HepG2 (cell line): ENCODE data around the gene ATXN8OS. TPM values are rescaled to one million over a fixed set of nuclear protein-coding genes. Genes with fewer than 3 reads are reported as not detected.

ENCODE experiments used
- ATAC-seq: fragments of 200-7000 bp; cut with Tn5 transposase; 3 replicates; pipeline ENCODE4 v1.9.1; 2020; ENCODE audit warnings: mild to moderate bottlenecking, moderate library complexity
- BruUV-seq: library from RNA; stranded (reverse); fragments of 400-500 nt; replicated peaks from 2 replicates; lab custom pipeline; 2021; lab: Mats Ljungman, UMichigan
- CTCF ChIA-PET: fragments of 300-600 bp; formaldehyde crosslinking; extraction: SDS; loops from one replicate; lab custom pipeline; 2021; ENCODE audit warnings: low total read pairs, inconsistent platforms, low intra/inter-chr PET ratio; lab: Yijun Ruan, JAX
- POLR2A ChIA-PET: fragments of 350-600 bp; sonication (Branson Sonifier 250); formaldehyde crosslinking; loops from one replicate; lab custom pipeline; 2020; ENCODE audit warnings: antibody characterized with exemption, inconsistent platforms; lab: Yijun Ruan, JAX
- DNase-seq: peaks from one replicate; pipeline ENCODE4 v3.0.0-alpha.2; 2015; ENCODE audit warnings: low spot score
- FAIRE-seq: peaks from 3 replicates; lab custom pipeline; 2011; peaks lifted over from hg19 to GRCh38; lab: Jason Lieb, UNC
- H2AFZ ChIP-seq: one replicate; pipeline ENCODE4 v1.6.1; 2011; ENCODE audit warnings: low read length, inconsistent platforms
- H3K27ac ChIP-seq: fragments of 300-600 bp; 3 replicates; pipeline ENCODE4 v1.8.0; 2011; ENCODE audit warnings: mixed run types, mild to moderate bottlenecking, mixed read lengths, low read length, inconsistent platforms; ENCODE audit not compliant: insufficient read depth; ENCODE audit errors: extremely low read length
- H3K27me3 ChIP-seq, 2 experiments: fragments of 200-600 bp in 1 of 2; 2 replicates in 1 of 2; 3 replicates in 1 of 2; pipeline versions ENCODE4 v1.6.0 to v1.8.0; 2011; ENCODE audit warnings: low read length in 2 of 2, mild to moderate bottlenecking in 2 of 2, moderate library complexity in 2 of 2, inconsistent platforms in 1 of 2; ENCODE audit not compliant: insufficient read depth in 2 of 2, control insufficient read depth in 1 of 2
- H3K36me3 ChIP-seq, 2 experiments: fragments of 200-600 bp in 1 of 2; replicated peaks in 1 of 2; 2 replicates in 1 of 2; 3 replicates in 1 of 2; pipeline versions ENCODE4 v1.5.1 to v1.8.0; 2011; ENCODE audit warnings: low read length in 2 of 2, inconsistent platforms in 1 of 2; ENCODE audit not compliant: insufficient read depth in 2 of 2, control insufficient read depth in 1 of 2
- H3K4me1 ChIP-seq: 2 replicates; pipeline ENCODE4 v1.5.1; 2012; ENCODE audit warnings: low read length, inconsistent platforms; ENCODE audit not compliant: insufficient read depth
- H3K4me2 ChIP-seq: 2 replicates; pipeline ENCODE4 v1.6.0; 2011; ENCODE audit warnings: low read depth, low read length, inconsistent platforms
- H3K4me3 ChIP-seq, 3 experiments: fragments of 200-600 bp in 1 of 3; sonication (generic), shearing (Covaris generic) in 1 of 3; replicated peaks in 1 of 3; 2 replicates each; pipeline ENCODE4 v1.5.1; 2011 to 2016; ENCODE audit warnings: low read length in 3 of 3, inconsistent platforms in 2 of 3, low read depth in 2 of 3, mild to moderate bottlenecking in 2 of 3, control low read depth in 1 of 3, mixed read lengths in 1 of 3; ENCODE audit not compliant: insufficient read depth in 1 of 3
- H3K79me2 ChIP-seq: one replicate; pipeline ENCODE4 v1.6.1; 2011; ENCODE audit warnings: low read length, inconsistent platforms; ENCODE audit not compliant: insufficient read depth
- H3K9ac ChIP-seq: 2 replicates; pipeline ENCODE4 v1.6.0; 2011; ENCODE audit warnings: mild to moderate bottlenecking, low read depth, low read length, inconsistent platforms; ENCODE audit not compliant: insufficient read depth
- H3K9me3 ChIP-seq: 2 replicates; pipeline ENCODE4 v1.5.1; 2012; ENCODE audit warnings: mild to moderate bottlenecking, low read length
- H4K20me1 ChIP-seq: 2 replicates; pipeline ENCODE4 v1.6.0; 2011; ENCODE audit warnings: inconsistent platforms, mild to moderate bottlenecking, low read length, moderate library complexity; ENCODE audit not compliant: insufficient read depth
- CENPX ChIP-seq: sonication (generic); formaldehyde crosslinking; IDR thresholded peaks from 2 replicates; pipeline ENCODE4 v1.9.0; 2021; ENCODE audit warnings: mild to moderate bottlenecking, missing genetic modification reagents, moderate library complexity
- CHD2 ChIP-seq: IDR thresholded peaks from 2 replicates; pipeline ENCODE4 v1.6.1; 2011; ENCODE audit warnings: low read depth, low read length, improper control_type of control experiment
- JUN ChIP-seq: sonication (generic); formaldehyde crosslinking; IDR thresholded peaks from 2 replicates; pipeline ENCODE4 v1.4.0; 2020; ENCODE audit warnings: mild to moderate bottlenecking, missing genetic modification reagents
- PHB2 ChIP-seq: fragments of 450-650 bp; IDR thresholded peaks from 2 replicates; pipeline ENCODE4 v1.6.1; 2018; ENCODE audit not compliant: partially characterized antibody
- TGIF2 ChIP-seq: IDR thresholded peaks from 2 replicates; pipeline ENCODE4 v1.6.1; 2016; ENCODE audit warnings: control low read depth, missing compliant biosample characterization
- TSC22D2 ChIP-seq: sonication (generic); formaldehyde crosslinking; IDR thresholded peaks from 2 replicates; pipeline ENCODE4 v1.5.1; 2020; ENCODE audit warnings: missing genetic modification reagents, mild to moderate bottlenecking, borderline replicate concordance
- U2AF2 ChIP-seq: fragments of 200-400 bp; formaldehyde crosslinking; IDR thresholded peaks from 2 replicates; pipeline ENCODE4 v1.6.1; 2017; ENCODE audit warnings: low read depth, mild to moderate bottlenecking, low read length
- ZBTB21 ChIP-seq: sonication (generic); formaldehyde crosslinking; IDR thresholded peaks from 2 replicates; pipeline ENCODE4 v1.4.0; 2020; ENCODE audit warnings: missing genetic modification reagents
- ZFP62 ChIP-seq: sonication (generic); formaldehyde crosslinking; IDR thresholded peaks from 2 replicates; pipeline ENCODE4 v1.4.0; 2020; ENCODE audit warnings: missing genetic modification reagents
- ZNF468 ChIP-seq: sonication (generic); formaldehyde crosslinking; IDR thresholded peaks from 2 replicates; pipeline ENCODE4 v1.8.0; 2022; ENCODE audit warnings: mild to moderate bottlenecking, moderate library complexity, missing genetic modification reagents
- ZNF501 ChIP-seq: sonication (generic); formaldehyde crosslinking; IDR thresholded peaks from 2 replicates; pipeline ENCODE4 v1.5.1; 2020; ENCODE audit warnings: mild to moderate bottlenecking, moderate library complexity, missing genetic modification reagents
- ZNF530 ChIP-seq: sonication (generic); formaldehyde crosslinking; IDR thresholded peaks from 2 replicates; pipeline ENCODE4 v1.5.0; 2020; ENCODE audit warnings: low read depth, mild to moderate bottlenecking, missing genetic modification reagents
- ZNF629 ChIP-seq: sonication (generic); formaldehyde crosslinking; conservative IDR thresholded peaks from 2 replicates; pipeline ENCODE4 v1.5.0; 2020; ENCODE audit warnings: missing genetic modification reagents
- WGBS: methylation state at CpG from one replicate; pipeline ENCODE4 v1.1.6; 2017; ENCODE audit warnings: low lambda C conversion rate; 5-methylcytosine and 5-hydroxymethylcytosine counted together
- in situ Hi-C: cut with HindIII; loops from 2 replicates; pipeline ENCODE4 v1.10.0; 2017; ENCODE audit warnings: low pct_unique_long_range_greater_than_20kb; ENCODE audit not compliant: extremely low pct_ligation_motif_present
- intact Hi-C: fragments of 100-400 bp; cut with micrococcal nuclease; formaldehyde crosslinking; loops from one replicate; pipeline ENCODE4 v1.10.0; 2022; ENCODE audit not compliant: unreplicated experiment
- polyA plus RNA-seq, 8 experiments: library from polyadenylated mRNA; depleted of rRNA in 3 of 8; stranded (reverse) in 7 of 8; unstranded in 1 of 8; fragments of >200 nt; fragmentation: Illumina TruSeq in 4 of 8; extraction: Trizol in 4 of 8; gene quantifications; 2 replicates each; pipeline versions ENCODE4 v1.2.1 to v1.2.3, GENCODE V29; 2011 to 2016; ENCODE audit warnings: low read depth in 4 of 8, missing spikeins in 1 of 8, mixed read lengths in 1 of 8; ENCODE audit not compliant: insufficient read depth in 1 of 8
- total RNA-seq, 5 experiments: library from RNA; depleted of rRNA; stranded (reverse); fragments of >200 nt; fragmentation: Illumina TruSeq; extraction: Trizol; gene quantifications; 2 replicates each; pipeline ENCODE4 v1.2.3, GENCODE V29; 2016; ENCODE audit warnings: low read depth in 1 of 5
- TF ChIP-seq, protein P1 (sequence below): sonication (generic); formaldehyde crosslinking; IDR thresholded peaks from 2 replicates; pipeline ENCODE4 v1.4.0; 2020; ENCODE audit warnings: missing genetic modification reagents, borderline replicate concordance
- TF ChIP-seq, protein P2 (sequence below): IDR thresholded peaks from 2 replicates; pipeline ENCODE4 v1.6.1; 2012; ENCODE audit warnings: low read depth, low read length, improper control_type of control experiment
- TF ChIP-seq, protein P3 (sequence below): sonication (generic); formaldehyde crosslinking; IDR thresholded peaks from 2 replicates; pipeline ENCODE4 v1.5.1; 2020; ENCODE audit warnings: missing genetic modification reagents, mild to moderate bottlenecking, borderline replicate concordance
- TF ChIP-seq, protein P4 (sequence below): sonication (generic); formaldehyde crosslinking; conservative IDR thresholded peaks from 2 replicates; pipeline ENCODE4 v1.4.0; 2020; ENCODE audit warnings: mild to moderate bottlenecking, missing genetic modification reagents, moderate library complexity

The ATXN8OS gene
- total and polyA plus RNA-seq, 2 of the 13 experiments (the other 11 are each of a cell fraction or from before 2014, with no cell fraction given): not detected

DNA sequence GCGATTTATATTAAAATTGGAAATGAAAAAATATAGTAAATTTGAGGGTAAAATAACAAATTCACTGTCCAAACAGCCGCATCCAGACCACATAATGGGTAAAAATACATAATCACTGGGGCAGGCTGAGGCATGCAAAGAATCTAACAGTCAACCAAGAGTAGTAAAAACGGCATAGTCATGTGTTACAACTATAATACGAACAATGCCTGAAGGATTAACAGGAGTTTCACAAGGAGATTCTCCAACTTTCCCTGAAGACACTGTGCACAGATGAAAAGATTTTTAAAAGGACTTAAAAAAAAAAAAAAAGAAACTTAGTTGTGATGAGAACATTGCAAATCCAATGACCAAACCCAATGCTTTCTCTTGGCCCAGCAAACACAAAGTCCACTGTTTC is 20.4 kb upstream of the ATXN8OS start:
- Histone ChIP-seq H3K27ac (no peak overlapping the region), H3K79me2 (no peaks in the 10 kb centered on the region), H3K27me3 (no peaks in the 10 kb centered on the region), H3K4me2 (no peak overlapping the region), H3K9ac (no peak overlapping the region), H4K20me1 (no peaks in the 10 kb centered on the region), H3K9me3 (no peaks in the 10 kb centered on the region), H3K4me3 (no peak overlapping the region), H3K4me1 (no peaks in the 10 kb centered on the region), H2AFZ (no peak overlapping the region), H3K36me3 (no peaks in the 10 kb centered on the region)
- WGBS: 3% methylated on average over 4 of the region's 4 CpGs
- intact Hi-C loops (loop anchor here (5.0 kb wide), 1 partner anchor 770 kb away; no protein-coding TSS in a partner anchor), in situ Hi-C loops (loop anchor here (25.0 kb wide), 1 partner anchor 475 kb away; no protein-coding TSS in a partner anchor)
- ChIA-PET POLR2A (no interaction called here), CTCF (no interaction called here)
- ATAC-seq (no peak), DNase-seq (no peak), FAIRE-seq (no peak)
- no TSS peak for BruUV-seq
- no peak for TF ChIP-seq ZBTB21 (CRISPR knock-in tag)
- TF ChIP-seq ZNF629 (CRISPR knock-in tag): no peak
- no peak for TF ChIP-seq ZNF468 (CRISPR knock-in tag)
- TF ChIP-seq TSC22D2 (CRISPR knock-in tag): no peak
- TF ChIP-seq ZNF530: no peak
- no peak for TF ChIP-seq U2AF2
- no peak for TF ChIP-seq ZFP62
- TF ChIP-seq, protein P1, sequence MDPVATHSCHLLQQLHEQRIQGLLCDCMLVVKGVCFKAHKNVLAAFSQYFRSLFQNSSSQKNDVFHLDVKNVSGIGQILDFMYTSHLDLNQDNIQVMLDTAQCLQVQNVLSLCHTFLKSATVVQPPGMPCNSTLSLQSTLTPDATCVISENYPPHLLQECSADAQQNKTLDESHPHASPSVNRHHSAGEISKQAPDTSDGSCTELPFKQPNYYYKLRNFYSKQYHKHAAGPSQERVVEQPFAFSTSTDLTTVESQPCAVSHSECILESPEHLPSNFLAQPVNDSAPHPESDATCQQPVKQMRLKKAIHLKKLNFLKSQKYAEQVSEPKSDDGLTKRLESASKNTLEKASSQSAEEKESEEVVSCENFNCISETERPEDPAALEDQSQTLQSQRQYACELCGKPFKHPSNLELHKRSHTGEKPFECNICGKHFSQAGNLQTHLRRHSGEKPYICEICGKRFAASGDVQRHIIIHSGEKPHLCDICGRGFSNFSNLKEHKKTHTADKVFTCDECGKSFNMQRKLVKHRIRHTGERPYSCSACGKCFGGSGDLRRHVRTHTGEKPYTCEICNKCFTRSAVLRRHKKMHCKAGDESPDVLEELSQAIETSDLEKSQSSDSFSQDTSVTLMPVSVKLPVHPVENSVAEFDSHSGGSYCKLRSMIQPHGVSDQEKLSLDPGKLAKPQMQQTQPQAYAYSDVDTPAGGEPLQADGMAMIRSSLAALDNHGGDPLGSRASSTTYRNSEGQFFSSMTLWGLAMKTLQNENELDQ (CRISPR knock-in tag): no peak
- no peak for TF ChIP-seq TGIF2 (CRISPR knock-in tag)
- TF ChIP-seq, protein P2, sequence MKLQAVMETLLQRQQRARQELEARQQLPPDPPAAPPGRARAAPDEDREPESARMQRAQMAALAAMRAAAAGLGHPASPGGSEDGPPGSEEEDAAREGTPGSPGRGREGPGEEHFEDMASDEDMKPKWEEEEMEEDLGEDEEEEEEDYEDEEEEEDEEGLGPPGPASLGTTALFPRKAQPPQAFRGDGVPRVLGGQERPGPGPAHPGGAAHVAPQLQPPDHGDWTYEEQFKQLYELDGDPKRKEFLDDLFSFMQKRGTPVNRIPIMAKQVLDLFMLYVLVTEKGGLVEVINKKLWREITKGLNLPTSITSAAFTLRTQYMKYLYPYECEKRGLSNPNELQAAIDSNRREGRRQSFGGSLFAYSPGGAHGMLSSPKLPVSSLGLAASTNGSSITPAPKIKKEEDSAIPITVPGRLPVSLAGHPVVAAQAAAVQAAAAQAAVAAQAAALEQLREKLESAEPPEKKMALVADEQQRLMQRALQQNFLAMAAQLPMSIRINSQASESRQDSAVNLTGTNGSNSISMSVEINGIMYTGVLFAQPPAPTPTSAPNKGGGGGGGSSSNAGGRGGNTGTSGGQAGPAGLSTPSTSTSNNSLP: no peak
- no peak for TF ChIP-seq ZNF501 (CRISPR knock-in tag)
- no peak for TF ChIP-seq PHB2
- no peak for TF ChIP-seq CHD2
- TF ChIP-seq, protein P3, sequence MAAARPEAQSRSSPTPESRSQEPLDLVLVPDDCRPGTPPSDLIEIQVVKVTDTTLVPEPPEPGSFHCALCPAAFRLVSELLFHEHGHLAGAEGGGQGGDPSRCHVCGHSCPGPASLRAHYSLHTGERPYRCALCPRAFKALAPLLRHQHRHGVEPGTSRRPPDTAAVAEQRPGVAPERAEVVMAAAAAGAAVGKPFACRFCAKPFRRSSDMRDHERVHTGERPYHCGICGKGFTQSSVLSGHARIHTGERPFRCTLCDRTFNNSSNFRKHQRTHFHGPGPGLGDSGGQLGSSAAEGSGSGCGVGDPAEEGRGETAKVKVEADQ (CRISPR knock-in tag): no peak
- TF ChIP-seq CENPX (CRISPR knock-in tag): no peak
- TF ChIP-seq, protein P4, sequence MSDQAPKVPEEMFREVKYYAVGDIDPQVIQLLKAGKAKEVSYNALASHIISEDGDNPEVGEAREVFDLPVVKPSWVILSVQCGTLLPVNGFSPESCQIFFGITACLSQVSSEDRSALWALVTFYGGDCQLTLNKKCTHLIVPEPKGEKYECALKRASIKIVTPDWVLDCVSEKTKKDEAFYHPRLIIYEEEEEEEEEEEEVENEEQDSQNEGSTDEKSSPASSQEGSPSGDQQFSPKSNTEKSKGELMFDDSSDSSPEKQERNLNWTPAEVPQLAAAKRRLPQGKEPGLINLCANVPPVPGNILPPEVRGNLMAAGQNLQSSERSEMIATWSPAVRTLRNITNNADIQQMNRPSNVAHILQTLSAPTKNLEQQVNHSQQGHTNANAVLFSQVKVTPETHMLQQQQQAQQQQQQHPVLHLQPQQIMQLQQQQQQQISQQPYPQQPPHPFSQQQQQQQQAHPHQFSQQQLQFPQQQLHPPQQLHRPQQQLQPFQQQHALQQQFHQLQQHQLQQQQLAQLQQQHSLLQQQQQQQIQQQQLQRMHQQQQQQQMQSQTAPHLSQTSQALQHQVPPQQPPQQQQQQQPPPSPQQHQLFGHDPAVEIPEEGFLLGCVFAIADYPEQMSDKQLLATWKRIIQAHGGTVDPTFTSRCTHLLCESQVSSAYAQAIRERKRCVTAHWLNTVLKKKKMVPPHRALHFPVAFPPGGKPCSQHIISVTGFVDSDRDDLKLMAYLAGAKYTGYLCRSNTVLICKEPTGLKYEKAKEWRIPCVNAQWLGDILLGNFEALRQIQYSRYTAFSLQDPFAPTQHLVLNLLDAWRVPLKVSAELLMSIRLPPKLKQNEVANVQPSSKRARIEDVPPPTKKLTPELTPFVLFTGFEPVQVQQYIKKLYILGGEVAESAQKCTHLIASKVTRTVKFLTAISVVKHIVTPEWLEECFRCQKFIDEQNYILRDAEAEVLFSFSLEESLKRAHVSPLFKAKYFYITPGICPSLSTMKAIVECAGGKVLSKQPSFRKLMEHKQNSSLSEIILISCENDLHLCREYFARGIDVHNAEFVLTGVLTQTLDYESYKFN (CRISPR knock-in tag): no peak
- no peak for TF ChIP-seq JUN (CRISPR knock-in tag)
